ENCODE measurements around the gene ATF6.

The ATF6 gene

DNA sequence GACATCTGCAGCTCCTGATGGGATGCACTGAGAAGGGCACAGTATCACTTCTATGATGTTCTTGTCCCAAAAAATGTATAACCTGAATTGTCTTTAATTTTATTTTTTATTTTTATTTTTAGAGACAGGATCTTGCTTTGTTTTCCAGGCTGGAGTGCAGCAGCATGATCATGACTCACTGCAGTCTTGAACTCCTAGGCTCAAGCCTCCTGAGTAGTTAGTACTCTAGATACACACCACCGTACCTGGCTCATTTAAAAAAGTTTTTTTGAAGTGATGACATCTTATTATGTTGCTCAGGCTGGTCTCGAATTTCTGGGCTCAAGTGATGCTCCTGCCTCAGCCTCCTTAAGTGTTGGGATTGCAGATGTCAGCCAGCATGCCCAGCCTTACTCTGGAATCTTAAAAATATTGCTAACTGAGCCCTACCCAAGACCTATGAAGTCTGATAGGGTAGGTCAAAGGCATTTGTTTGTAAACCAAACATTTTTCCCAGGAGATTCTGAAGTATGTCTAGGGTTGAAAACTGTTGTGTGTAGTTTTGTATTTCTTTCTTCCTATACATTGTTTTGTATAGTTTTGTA is 68.9 kb downstream of the ATF6 start:
- no peak for DNase-seq (ENCODE audit: low spot score)

DNA sequence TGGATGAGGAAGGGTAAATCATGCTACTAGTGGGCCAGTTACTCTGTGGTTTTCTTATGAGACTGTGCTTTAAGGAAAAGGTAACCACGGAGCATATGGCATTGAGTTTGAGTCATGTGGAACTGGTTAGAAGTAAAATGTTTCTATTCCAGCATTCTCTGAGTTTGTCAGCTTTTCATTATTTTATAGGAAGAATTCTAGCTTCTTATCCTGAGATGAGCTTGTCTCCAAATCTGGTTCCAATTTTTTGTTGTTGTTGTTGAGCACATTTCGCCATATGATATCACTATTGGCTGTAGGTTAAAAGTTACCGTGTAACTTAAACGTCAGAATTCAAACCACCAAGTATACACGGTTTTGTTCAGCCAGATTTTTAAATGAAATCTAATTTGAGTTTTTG is 69.9 kb downstream of the ATF6 start:
- DNase-seq (ENCODE audit: low spot score) = no peak

DNA sequence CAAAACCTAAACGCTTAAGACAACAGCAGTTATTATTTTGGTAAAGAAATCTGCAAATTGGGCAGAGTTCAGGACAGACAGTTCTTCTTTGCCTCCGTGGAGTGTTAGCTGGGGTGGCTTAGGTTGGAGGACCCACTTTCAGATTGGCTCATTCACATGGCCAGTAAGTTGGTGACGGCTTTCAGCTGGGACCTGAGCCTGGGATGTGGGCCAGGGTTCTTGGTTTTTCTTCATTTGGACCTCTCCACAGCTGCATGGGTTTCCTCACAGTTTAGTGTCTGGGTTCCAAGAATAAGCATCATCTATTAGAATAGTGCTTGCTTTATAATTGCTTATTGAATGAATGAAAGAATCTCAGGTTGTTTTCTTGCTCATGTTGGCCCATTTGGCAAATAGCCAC is 72.2 kb downstream of the ATF6 start:
- no peak for DNase-seq (ENCODE audit: low spot score)

DNA sequence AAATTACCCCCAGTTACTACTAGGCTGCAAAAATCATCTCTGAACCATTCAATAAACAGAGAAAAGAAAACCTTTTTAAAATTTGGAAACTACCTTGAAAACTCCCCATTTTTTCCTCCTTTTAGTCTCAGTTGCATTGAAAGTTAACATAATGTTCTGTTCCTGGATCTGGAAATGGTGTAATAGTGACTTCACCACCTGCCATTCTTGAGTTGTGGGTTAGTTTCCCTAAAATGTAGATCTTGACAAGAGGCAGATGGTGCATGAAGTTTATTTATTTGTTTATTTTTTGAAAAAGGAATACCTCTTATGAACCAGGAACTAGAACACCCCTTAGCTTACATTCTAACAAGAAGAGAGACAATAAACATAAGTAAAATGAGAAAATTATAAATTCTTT is 72.8 kb downstream of the ATF6 start:
- DNase-seq (ENCODE audit: low spot score) = no peak

DNA sequence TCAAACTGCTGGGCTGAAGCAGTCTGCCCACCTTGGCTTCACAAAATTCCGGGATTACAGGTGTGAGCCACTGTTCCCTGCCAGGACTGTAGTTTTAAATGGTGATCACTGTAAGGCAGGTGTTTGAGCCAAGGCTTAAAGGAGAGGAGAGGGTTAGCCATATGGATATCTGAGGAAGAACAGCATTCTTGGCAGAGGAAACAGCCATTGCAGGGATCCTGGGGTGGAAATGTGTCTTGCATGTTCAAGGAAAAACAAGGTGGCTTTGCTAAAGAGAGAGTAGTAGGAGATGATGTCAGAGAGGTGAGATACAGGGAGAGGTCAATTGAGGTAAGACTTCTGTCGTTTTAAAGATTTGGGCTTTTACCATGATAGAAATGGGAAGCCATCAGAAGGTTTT is 73.5 kb downstream of the ATF6 start:
- no peak for DNase-seq (ENCODE audit: low spot score)

DNA sequence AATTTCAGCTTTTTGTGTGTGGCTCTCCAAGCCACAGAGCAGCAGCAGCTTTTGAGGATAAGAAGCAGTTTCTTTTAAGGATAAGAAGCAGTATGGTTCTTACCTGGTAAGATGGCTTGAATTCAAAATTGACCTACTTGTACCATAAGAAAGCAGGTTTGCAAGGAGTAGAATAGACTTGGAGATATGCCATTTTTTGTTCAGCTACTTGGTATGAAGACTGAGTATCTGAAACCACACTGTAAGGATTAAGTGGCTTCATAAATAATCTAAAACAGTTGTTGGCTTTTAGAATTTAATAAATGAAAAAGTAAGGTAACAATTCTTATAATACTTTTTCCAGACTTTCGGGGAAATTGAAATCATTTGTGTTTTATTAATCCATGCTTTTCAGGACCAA is 74.2 kb downstream of the ATF6 start:
- DNase-seq (ENCODE audit: low spot score) = no peak

DNA sequence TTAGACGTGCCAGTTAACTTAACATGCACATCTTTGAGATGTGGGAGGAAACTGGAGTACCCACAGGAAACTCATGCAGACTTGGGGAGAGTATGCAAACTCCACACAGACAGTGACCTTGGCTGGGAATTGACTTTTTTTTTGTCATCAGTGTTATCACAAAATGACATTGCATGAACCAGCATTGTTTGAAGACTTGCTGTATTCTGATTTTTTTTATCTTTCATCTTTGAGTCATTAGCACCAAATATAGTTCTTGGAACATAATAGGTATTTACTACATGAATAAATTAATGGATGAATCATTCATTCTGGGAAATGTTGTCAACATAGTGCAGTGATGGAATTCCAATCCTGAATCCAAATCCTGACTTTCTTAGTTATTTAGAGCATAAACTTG is 77.0 kb downstream of the ATF6 start:
- no peak for DNase-seq (ENCODE audit: low spot score)

DNA sequence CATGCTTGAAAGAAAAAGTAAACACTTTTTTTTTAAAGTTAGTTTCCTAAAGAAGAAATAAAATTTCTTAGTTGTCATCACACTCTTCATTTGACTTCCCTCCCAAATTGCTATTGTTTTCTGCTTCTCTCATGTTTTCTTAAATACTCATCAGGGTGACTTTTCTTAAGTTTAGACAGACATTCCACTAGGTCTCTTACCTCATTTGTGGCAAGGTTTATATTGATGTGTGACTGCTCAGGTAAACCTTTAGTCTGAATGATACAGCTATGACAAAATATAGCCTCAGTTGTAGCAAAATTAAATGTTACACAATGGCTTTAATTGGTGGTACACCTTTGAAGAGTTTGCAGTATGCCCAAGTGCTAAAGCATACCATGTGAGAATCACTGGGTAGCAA is 78.6 kb downstream of the ATF6 start:
- DNase-seq (ENCODE audit: low spot score) = no peak

DNA sequence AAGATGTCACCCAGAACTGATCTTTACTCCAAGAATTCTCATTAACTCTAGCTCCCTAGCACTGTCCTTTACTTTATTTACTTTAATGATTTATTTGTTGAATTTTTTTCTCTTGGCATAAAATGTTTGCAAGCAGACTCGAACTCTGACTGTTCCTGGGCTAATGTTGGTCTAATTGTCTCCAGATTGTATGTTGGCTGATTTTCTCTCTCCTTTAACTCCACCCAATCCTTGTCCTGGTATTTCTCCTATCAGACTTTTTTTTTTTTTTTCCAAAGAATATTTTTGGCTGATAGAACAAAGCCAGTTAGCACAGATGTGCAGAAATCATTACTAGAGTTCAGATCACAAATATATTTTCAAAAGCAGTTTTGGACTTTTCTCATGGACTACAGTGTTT is 82.6 kb downstream of the ATF6 start:
- no peak for DNase-seq (ENCODE audit: low spot score)

DNA sequence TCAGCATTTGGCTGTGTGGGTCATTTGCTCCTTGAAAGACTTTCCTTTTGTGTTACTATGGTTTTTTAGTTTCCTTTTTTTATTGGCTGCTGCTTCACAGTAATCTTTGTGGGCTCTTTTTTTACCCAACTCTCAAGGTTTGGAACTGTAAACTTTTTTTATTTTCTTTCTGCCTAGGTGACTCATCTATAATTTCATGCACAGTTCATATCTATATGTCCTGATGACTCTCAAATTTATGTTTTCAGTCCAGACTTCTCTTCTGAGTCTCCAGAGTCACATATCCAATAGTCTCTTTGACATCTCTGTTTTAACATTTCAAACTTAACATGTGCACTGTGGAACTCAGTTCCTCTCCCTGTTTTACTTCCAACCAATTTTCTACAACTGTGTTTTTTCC is 83.4 kb downstream of the ATF6 start:
- no peak for DNase-seq (ENCODE audit: low spot score)

DNA sequence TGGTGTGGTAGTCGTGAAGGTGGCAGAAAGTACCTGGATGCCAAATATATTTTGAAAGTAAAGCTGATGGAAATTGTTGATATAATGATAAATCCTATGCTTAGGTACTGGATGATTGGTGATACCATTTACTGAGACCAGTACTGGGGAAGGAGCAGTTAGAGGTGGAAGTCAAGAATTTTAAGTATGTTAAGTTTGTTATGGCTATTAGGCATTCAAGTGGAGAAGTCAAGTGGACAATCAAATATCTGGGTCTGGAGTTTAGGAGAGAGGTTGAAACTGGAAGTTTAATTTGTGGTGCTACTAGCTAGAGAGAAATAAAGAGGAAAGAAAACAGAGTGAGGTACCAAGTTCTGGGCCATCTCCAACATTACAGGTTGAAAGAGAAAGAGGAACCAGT is 89.1 kb downstream of the ATF6 start:
- no peak for DNase-seq (ENCODE audit: low spot score)

DNA sequence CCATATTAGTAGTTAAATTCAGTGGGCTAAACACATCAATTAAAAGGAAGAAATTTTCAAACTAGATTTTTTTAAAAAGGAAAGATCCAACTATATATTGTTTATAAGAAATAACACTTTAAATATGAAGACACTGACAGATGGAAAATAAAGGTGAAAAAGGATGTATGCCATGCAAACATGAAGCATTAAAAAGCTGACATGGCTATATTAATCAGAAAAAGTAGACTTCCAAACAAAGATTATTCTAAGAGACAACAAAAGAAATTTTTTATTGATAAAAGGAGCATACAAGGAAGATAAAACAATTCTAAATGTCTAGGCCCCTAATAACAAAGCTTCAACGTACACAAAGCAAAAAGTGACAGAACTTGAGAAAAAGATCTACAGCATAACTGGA is 92.2 kb downstream of the ATF6 start:
- no peak for DNase-seq (ENCODE audit: low spot score)

DNA sequence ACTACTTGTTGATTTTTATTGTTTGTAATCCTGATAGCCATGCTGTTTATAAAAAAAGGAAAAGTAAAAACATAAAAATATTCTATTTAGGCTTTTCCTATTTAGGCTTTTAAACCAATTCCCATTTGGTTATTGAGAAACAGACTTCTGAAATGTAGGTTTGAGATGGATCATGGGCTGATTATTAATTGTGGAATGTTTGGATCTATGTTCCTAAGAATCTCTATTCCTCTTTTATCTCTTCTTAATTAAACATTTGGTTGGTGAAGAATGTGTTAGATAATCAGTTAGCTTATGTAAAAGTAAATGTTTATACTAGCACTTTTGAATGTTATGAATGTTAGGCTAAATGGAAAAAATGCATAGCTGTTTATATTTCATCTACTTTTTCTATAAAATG is 97.4 kb downstream of the ATF6 start:
- no peak for DNase-seq (ENCODE audit: low spot score)

DNA sequence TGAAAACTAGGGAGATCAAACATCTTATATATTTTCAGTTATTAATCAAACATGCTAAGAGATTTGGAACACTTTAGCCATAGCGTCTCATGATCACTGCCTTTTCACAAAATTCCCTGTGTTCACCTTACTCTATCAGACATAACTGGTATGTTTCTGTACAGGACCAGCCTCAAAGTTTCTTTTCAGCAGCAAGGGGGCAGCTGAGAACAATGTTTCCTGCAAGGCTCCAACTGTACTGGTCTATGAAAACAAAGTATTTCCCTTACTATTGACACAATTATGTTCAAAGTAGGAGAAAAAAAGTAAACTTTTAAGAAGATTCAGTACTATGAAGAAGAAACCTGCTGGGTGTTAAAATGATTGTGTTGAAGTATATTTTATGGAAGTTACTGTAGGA is 98.5 kb downstream of the ATF6 start:
- no peak for DNase-seq (ENCODE audit: low spot score)

DNA sequence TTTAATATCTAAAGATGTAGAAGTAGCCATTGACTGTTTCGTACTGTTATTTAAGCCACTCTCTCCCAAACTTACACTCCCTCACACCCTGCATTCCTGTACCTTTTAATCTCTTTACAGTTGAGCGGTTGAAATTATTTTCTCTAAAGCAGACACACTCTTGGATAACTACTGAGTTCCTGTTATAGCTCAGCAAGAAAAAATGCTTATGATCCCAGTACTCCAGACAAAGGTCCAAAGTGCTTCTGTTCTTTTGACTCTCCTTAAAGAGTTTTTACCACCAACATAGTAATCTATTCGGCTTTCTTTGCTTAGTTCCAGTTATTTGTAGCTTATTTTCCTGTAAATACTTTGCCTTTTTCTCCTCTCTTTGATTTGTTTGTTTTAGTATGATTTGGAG is 100.1 kb downstream of the ATF6 start:
- DNase-seq (ENCODE audit: low spot score) = no peak

DNA sequence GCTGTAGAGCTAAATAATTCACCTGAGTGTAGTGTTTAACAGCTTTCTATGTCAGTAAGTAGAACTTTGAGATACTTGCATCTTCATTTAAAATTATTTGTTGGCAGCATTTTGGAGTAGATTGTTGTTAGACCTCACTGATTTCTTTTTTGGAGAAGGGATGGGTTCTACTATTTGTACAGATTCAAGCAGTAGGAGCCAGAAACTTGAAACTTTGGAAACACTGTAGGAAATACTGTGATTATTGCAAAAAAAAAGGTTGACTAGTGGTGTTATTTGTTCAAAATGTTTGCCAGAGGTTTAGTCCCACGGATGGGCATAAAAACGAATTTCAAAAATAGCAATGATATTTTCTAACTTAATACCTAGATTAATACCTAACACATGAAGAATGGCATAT is 102.7 kb downstream of the ATF6 start:
- no peak for DNase-seq (ENCODE audit: low spot score)

DNA sequence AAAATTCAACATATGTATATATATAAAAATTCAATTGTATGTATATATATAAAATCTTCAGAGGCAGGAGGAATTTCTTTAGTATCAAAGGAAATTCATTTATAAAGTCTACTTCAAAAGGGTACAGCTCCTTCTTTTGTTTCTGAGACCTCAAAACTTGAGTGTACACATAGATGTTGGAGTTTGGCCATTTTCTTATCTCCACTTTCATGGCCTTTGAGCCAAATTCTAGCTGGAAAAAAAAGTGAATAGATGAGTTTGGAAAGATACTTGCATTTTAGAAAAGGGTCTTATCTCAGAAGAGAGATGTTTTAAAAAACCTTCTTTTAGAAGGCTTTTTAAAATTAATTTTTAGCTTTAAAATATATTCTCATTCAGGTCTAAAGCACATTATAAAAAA is 103.2 kb downstream of the ATF6 start:
- no peak for DNase-seq (ENCODE audit: low spot score)

DNA sequence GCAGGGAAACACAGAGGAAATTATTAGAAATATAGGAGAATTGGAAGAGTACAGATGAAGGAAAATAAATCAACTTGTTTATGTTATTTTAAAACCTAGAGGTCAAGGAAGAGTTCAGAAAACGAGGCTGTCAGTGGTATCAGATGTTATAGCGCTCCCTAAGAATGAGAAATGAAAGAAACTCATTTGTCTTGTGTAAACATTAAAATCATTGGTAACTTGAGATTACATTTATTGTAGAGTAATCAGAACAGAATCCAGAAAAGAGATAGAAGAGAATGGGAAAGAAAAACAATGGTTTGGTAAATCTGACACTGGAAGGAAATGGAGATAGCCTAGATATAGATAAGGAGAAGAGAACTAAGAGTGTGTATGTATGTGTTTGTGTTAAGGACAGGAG is 106.4 kb downstream of the ATF6 start:
- DNase-seq (ENCODE audit: low spot score) = no peak

DNA sequence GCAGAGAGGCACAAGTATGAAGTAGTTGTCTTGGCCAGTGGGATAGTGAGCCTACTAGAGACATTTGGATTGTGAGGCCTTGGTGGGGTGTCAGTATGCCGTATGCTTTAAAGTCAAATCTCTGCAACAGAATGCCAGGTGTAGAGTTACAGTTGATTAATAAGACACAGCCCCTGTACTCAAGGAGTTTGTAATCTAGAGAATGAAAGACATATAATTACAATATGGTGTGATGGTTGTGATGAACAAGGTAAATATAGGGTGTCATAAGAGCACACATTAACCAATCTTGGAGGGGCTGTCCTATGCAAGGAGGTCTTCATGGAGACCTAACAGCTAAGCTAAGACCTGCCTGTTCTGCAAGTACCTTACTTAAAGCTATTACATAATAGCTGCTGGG is 113.1 kb downstream of the ATF6 start:
- DNase-seq (ENCODE audit: low spot score) = no peak

DNA sequence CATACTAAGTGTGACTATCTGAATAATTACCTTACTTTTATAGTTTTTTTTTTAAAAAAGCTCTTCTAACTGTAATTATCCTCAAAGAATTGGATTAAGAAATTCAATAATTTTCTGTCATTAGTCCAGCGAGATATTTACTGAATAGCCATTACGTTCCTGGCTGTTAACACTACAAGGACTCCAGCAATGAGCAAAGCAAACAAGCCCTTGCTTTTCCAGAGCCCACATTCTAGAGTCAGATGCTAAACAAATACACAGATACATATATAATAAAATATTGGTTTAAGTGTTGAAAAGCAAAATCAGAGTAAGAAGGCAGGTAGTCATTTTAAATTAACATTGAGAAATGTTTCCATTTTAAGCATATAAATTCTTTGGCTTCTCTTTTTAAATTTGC is 118.4 kb downstream of the ATF6 start:
- DNase-seq (ENCODE audit: low spot score) = no peak

DNA sequence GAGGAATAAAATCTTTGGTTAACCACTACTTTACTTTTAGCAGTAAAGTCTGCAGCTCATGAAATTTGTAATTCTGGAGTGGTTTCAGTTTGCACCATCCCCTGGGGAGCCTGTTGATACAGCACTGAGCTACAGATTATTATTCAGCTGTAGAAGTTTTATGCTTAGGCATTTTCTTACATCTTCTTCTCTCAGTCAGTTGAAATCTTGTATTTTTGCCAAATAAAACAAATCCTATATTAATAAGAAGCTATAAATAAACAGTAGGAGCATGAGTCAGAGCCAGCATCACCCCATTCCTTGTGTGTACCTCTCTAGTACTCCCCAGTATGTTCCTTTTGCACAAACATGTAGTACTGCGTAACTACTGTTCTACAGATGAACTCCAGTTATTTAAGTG is 118.9 kb downstream of the ATF6 start:
- DNase-seq (ENCODE audit: low spot score) = no peak

DNA sequence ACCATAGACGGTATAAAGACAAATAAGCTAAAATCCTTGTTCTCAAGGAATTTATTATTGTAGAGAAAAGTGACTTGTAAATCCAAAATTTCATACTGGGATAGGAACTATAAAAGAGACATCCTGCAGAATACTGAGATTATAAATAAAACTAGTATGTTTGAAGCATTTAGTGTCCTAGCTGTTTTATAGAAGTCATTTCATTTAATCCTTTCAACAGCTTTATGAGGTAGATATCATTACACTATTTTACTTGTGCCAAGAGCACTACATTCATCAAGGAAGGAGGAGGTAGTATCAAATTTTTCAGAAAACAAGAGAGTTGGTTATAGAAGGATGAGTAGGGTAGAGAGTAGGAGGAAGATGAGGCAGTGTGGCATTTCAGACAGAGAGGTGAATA is 119.6 kb downstream of the ATF6 start:
- DNase-seq (ENCODE audit: low spot score) = no peak

DNA sequence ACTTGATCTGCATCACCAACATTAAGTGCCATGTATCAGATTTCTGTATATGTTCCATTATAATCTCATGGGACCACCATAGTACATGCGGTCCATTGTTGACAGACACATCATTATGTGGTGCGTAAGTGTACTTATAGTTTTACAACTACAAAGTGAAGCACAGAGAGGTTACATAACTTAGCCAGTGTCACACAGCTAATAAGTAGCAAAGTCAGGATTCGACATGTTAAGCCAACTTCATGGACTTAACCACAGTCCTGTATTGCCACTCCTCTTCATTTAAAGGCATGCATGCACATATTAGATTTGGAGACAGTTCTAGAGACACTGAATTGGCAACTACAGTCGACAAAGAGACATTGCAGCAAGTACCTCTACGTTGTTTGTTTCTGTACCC is 120.5 kb downstream of the ATF6 start:
- no peak for DNase-seq (ENCODE audit: low spot score)

DNA sequence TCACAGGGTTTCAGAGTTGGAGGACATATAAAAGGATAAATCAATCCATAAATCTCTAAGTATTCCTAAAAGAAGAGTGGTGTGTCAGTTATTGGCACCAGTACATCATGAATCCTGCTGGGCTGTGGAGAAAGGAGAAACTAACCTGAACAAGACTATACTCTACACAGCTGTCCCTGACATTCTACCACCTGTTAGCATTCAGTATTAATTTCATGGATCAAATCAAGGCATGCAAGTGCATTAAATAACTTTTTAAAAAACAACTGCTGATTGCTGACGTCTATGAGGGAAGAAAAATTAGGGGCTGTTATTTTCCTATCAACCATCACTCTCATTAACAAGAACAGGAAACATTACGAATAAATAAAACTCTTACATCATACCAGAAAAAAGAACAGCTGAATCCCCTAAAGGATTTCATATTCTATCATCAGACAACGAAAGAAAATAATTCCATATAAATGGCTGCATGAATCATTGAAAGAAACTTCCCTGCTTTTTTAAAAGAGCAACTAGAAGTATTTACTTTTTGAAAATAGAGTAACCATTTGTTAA is 121.7 kb downstream of the ATF6 start:
- DNase-seq (ENCODE audit: low spot score) = no peak

DNA sequence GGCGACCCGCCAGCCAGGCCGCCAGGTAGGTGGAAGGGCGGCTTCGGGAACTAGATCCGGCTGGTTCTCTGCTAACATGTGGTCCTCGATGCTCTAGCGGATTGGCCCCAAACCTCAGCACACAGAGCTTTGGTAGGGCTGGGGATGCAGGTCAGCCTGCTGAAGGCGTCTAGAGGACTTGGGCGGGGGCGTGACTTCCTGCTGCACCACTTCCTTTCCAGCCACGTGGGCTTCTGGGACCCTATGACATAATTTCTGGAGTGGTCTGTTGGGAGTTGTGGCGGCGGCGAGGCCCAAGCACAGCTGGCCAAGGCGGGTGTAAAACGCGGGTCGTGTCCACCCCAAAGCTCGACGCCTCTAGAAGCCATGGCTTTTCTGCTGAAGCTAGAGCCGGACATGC is 124.5 kb downstream of the ATF6 start:
- DNase-seq (ENCODE audit: low spot score) = no peak
